Neuronal stem cell (in vitro differentiated cells): ENCODE results near the gene MYPN. TPM values are rescaled to one million over a fixed set of nuclear protein-coding genes. Genes with fewer than 3 reads are reported as not detected.

Source experiments
- DNase-seq: peaks from one replicate; pipeline ENCODE4 v3.0.0-alpha.2; 2013; ENCODE audit warnings: low spot score
- H2AFZ ChIP-seq: one replicate; pipeline ENCODE4 v1.6.1; 2013; ENCODE audit warnings: mild to moderate bottlenecking, low read length, inconsistent platforms
- H2AK5ac ChIP-seq: 2 replicates; pipeline ENCODE4 v1.6.1; 2013; ENCODE audit warnings: low read depth, mild to moderate bottlenecking, inconsistent platforms, low read length, moderate library complexity, mixed read lengths
- H2BK120ac ChIP-seq: 2 replicates; pipeline ENCODE4 v1.6.1; 2013; ENCODE audit warnings: low read depth, mild to moderate bottlenecking, inconsistent platforms, low read length, moderate library complexity, mixed read lengths
- H2BK12ac ChIP-seq: one replicate; pipeline ENCODE4 v1.6.1; 2013; ENCODE audit warnings: low read length, inconsistent platforms
- H2BK15ac ChIP-seq: 2 replicates; pipeline ENCODE4 v1.6.1; 2013; ENCODE audit warnings: mild to moderate bottlenecking, low read length, inconsistent platforms, mixed read lengths
- H2BK5ac ChIP-seq: one replicate; pipeline ENCODE4 v1.6.1; 2013; ENCODE audit warnings: inconsistent platforms, mild to moderate bottlenecking, low read length, moderate library complexity
- H3K14ac ChIP-seq: one replicate; pipeline ENCODE4 v1.6.1; 2013; ENCODE audit warnings: low read length, inconsistent platforms
- H3K18ac ChIP-seq: 2 replicates; pipeline ENCODE4 v1.6.1; 2013; ENCODE audit warnings: low read length, inconsistent platforms
- H3K23ac ChIP-seq: 2 replicates; pipeline ENCODE4 v1.6.1; 2013; ENCODE audit warnings: low read depth, mild to moderate bottlenecking, mixed read lengths, low read length, inconsistent platforms; ENCODE audit not compliant: poor library complexity
- H3K27ac ChIP-seq: replicated peaks from 3 replicates; pipeline ENCODE4 v1.5.1; 2013; ENCODE audit warnings: low read length, inconsistent platforms
- H3K27me3 ChIP-seq, 3 experiments: 2 replicates each; pipeline ENCODE4 v1.6.1; 2013; ENCODE audit warnings: low read length in 3 of 3, mild to moderate bottlenecking in 2 of 3, inconsistent platforms in 1 of 3, low read depth in 1 of 3, mixed read lengths in 1 of 3, moderate library complexity in 1 of 3; ENCODE audit not compliant: control insufficient read depth in 3 of 3, insufficient read depth in 3 of 3
- H3K36me3 ChIP-seq, 2 donors: replicated peaks in 1 of 2; 2 replicates each; pipeline ENCODE4 v1.6.1; 2013; ENCODE audit warnings: low read length in 2 of 2; ENCODE audit not compliant: control insufficient read depth in 2 of 2, insufficient read depth in 2 of 2
- H3K4ac ChIP-seq: 2 replicates; pipeline ENCODE4 v1.6.1; 2013; ENCODE audit warnings: inconsistent platforms, mild to moderate bottlenecking, low read length, moderate library complexity
- H3K4me1 ChIP-seq, 2 donors: 1 replicate in 1 of 2; 2 replicates in 1 of 2; pipeline ENCODE4 v1.6.1; 2013; ENCODE audit warnings: low read length in 2 of 2, low read depth in 1 of 2; ENCODE audit not compliant: control insufficient read depth in 2 of 2, insufficient read depth in 1 of 2
- H3K4me2 ChIP-seq: one replicate; pipeline ENCODE4 v1.6.1; 2013; ENCODE audit warnings: mild to moderate bottlenecking, low read length, inconsistent platforms; ENCODE audit not compliant: insufficient read depth, poor library complexity, severe bottlenecking
- H3K4me3 ChIP-seq, 2 donors: 2 replicates each; pipeline ENCODE4 v1.5.1; 2013; ENCODE audit warnings: low read length in 2 of 2, mild to moderate bottlenecking in 2 of 2, inconsistent platforms in 1 of 2, moderate library complexity in 1 of 2
- H3K79me1 ChIP-seq: one replicate; pipeline ENCODE4 v1.6.1; 2013; ENCODE audit warnings: low read depth, mild to moderate bottlenecking, inconsistent platforms, low read length, moderate library complexity
- H3K9ac ChIP-seq: one replicate; pipeline ENCODE4 v1.6.1; 2013; ENCODE audit warnings: mild to moderate bottlenecking, low read depth, low read length, inconsistent platforms; ENCODE audit not compliant: poor library complexity
- H3K9me3 ChIP-seq, 2 donors: replicated peaks in 1 of 2; 2 replicates each; pipeline versions ENCODE3 to v1.6.1; 2013; ENCODE audit warnings: low read length in 2 of 2, mild to moderate bottlenecking in 2 of 2, inconsistent platforms in 1 of 2, low read depth in 1 of 2, mixed read lengths in 1 of 2, moderate library complexity in 1 of 2; ENCODE audit not compliant: control insufficient read depth in 2 of 2, insufficient read depth in 1 of 2
- H4K8ac ChIP-seq: one replicate; pipeline ENCODE4 v1.6.1; 2013; ENCODE audit warnings: low read depth, mild to moderate bottlenecking, inconsistent platforms, low read length, moderate library complexity
- H4K91ac ChIP-seq: one replicate; pipeline ENCODE4 v1.6.1; 2013; ENCODE audit warnings: low read length, low read depth, mild to moderate bottlenecking, inconsistent platforms; ENCODE audit not compliant: poor library complexity
- WGBS, 2 donors: extraction: QIAGEN DNeasy Blood & Tissue Kit; methylation state at CpG; one replicate each; pipeline ENCODE4 v1.1.7; 2013; ENCODE audit warnings: missing lambda C conversion rate in 2 of 2, mixed read lengths in 1 of 2; ENCODE audit not compliant: insufficient read length in 2 of 2, insufficient replicate concordance in 1 of 2; ENCODE audit errors: extremely low coverage in 2 of 2; 5-methylcytosine and 5-hydroxymethylcytosine counted together
- polyA plus RNA-seq, 2 experiments: library from polyadenylated mRNA; stranded (reverse); fragments of 200-250 nt; gene quantifications; one replicate each; pipeline ENCODE4 v1.2.3, GENCODE V29; 2013

MYPN gene, protein sequence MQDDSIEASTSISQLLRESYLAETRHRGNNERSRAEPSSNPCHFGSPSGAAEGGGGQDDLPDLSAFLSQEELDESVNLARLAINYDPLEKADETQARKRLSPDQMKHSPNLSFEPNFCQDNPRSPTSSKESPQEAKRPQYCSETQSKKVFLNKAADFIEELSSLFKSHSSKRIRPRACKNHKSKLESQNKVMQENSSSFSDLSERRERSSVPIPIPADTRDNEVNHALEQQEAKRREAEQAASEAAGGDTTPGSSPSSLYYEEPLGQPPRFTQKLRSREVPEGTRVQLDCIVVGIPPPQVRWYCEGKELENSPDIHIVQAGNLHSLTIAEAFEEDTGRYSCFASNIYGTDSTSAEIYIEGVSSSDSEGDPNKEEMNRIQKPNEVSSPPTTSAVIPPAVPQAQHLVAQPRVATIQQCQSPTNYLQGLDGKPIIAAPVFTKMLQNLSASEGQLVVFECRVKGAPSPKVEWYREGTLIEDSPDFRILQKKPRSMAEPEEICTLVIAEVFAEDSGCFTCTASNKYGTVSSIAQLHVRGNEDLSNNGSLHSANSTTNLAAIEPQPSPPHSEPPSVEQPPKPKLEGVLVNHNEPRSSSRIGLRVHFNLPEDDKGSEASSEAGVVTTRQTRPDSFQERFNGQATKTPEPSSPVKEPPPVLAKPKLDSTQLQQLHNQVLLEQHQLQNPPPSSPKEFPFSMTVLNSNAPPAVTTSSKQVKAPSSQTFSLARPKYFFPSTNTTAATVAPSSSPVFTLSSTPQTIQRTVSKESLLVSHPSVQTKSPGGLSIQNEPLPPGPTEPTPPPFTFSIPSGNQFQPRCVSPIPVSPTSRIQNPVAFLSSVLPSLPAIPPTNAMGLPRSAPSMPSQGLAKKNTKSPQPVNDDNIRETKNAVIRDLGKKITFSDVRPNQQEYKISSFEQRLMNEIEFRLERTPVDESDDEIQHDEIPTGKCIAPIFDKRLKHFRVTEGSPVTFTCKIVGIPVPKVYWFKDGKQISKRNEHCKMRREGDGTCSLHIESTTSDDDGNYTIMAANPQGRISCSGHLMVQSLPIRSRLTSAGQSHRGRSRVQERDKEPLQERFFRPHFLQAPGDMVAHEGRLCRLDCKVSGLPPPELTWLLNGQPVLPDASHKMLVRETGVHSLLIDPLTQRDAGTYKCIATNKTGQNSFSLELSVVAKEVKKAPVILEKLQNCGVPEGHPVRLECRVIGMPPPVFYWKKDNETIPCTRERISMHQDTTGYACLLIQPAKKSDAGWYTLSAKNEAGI (N-terminal part only)
- 0.01 TPM for polyA plus RNA-seq (2013, experiment 1 of 2)
- 0.01 TPM for polyA plus RNA-seq (2013, experiment 2 of 2)

DNA sequence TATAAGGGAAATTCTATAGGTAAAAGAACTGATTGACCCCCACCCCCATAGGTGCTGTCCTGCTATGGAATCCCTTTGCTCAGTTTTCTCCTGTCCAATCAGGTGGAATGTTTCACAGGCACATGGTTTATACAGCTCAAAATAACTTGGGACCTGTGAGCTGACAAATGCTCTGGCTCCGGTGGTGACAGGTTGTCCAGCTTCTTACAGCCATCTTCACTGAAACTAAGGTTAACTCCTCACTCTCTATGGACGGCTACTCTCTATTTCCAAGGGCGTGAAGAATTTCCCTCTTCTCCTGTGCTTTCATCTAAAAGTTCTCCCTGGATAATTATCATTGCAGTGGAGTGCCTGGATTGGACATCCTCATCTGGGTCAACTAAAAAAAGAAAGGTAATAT is at the start of gene MYPN:
TSS of gene MYPN (plus strand) at position 158 of the 400 bp plus-strand sequence. CDS start 11,951 bp downstream, outside the sequence.
- Histone ChIP-seq H3K4me2 (no peak within 1 kb of the TSS), H2AK5ac (no peak within 1 kb of the TSS), H3K4ac (no peak within 1 kb of the TSS), H3K4me3 (no peak within 1 kb of the TSS), H3K27ac (no peak within 1 kb of the TSS), H2AFZ (no peak within 1 kb of the TSS), H3K9ac (no peak within 1 kb of the TSS), H2BK12ac (no peak within 1 kb of the TSS), H2BK15ac (no peak within 1 kb of the TSS), H3K9me3 (no peaks in the 10 kb centered on the region), H3K27me3 (no peaks in the 10 kb centered on the region), H4K8ac (no peak within 1 kb of the TSS), H3K36me3 (no peaks in the 10 kb centered on the region), H3K18ac (no peak within 1 kb of the TSS), H2BK120ac (no peak within 1 kb of the TSS), H3K23ac (no peak within 1 kb of the TSS), H4K91ac (no peak within 1 kb of the TSS), H2BK5ac (no peak within 1 kb of the TSS), H3K79me1 (no peaks in the 10 kb centered on the region), H3K4me1 (no peaks in the 10 kb centered on the region), H3K14ac (no peak within 1 kb of the TSS)
- WGBS, 2 donors = no CpG with 5 or more reads among the region's 3 CpGs
- DNase-seq = no peak

DNA sequence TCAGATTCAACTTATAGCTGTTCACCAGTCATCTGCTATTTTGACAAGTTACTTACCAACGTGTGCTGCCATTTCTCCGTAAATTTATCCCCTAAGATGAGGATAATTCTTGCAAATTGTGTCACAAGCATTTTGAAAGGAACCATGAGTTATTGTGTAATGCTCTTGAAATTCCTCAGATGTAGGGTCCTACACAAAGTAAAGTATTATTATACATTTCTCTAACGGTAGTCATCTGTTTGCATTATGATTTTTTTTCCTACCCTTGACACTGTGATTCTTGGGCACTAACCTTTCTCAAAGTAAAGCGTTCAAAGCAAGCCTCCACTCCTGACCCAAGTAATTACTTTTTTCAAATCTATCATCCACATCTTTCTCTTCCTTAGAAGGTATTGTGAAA is 42.3 kb upstream of the MYPN start:
- no peaks in the 10 kb centered on the region for H3K9me3 ChIP-seq
- no peak overlapping the region for H3K18ac ChIP-seq
- no peak overlapping the region for H2AK5ac ChIP-seq
- DNase-seq = no peak
- H3K79me1 ChIP-seq = no peaks in the 10 kb centered on the region
- H2BK12ac ChIP-seq = no peak overlapping the region
- H3K9ac ChIP-seq = no peak overlapping the region
- H2BK15ac ChIP-seq = no peak overlapping the region
- no peak overlapping the region for H2BK120ac ChIP-seq
- H2AFZ ChIP-seq = no peak overlapping the region
- no peak overlapping the region for H4K91ac ChIP-seq
- no peak overlapping the region for H2BK5ac ChIP-seq
- peaks cover 0 to 55% of the 10 kb centered on the region in 2 donors for H3K36me3 ChIP-seq
- H3K27ac ChIP-seq = no peak overlapping the region
- H3K4me2 ChIP-seq = no peak overlapping the region
- H3K4me1 ChIP-seq = no peaks in the 10 kb centered on the region
- no peak overlapping the region for H4K8ac ChIP-seq
- no peak overlapping the region for H3K4me3 ChIP-seq
- no peak overlapping the region for H3K4ac ChIP-seq
- no peaks in the 10 kb centered on the region for H3K27me3 ChIP-seq
- WGBS, 2 donors = no CpG with 5 or more reads among the region's 4 CpGs
- no peak overlapping the region for H3K23ac ChIP-seq
- H3K14ac ChIP-seq = no peak overlapping the region

DNA sequence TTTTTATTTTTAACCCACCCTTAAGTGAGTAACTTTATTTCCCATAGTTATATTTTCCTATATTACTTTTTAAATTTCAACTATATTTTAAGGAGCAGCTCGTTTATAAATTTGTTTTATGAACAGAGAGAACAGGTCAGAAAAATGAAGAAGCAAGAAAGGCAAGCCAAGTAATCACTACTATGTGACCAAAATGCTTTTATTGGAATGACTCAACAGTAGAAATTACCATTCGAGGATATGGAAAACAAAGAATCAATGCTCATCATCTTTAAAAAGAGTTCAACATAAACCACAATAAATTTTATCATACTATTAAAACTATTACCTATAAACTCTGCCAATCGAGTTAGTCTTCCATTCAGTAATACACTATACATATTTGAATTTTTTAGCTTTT is 41.8 kb upstream of the MYPN start:
- H4K8ac ChIP-seq = no peak overlapping the region
- H2BK15ac ChIP-seq = no peak overlapping the region
- DNase-seq = no peak
- no peak overlapping the region for H3K4me3 ChIP-seq
- H2AK5ac ChIP-seq = no peak overlapping the region
- no peaks in the 10 kb centered on the region for H3K79me1 ChIP-seq
- H3K9ac ChIP-seq = no peak overlapping the region
- H3K36me3 ChIP-seq = peaks cover 0 to 60% of the 10 kb centered on the region in 2 donors
- H2BK120ac ChIP-seq = no peak overlapping the region
- no peak overlapping the region for H3K23ac ChIP-seq
- no peak overlapping the region for H4K91ac ChIP-seq
- no peak overlapping the region for H3K14ac ChIP-seq
- H3K27ac ChIP-seq = no peak overlapping the region
- H2AFZ ChIP-seq = no peak overlapping the region
- no peak overlapping the region for H3K18ac ChIP-seq
- no peaks in the 10 kb centered on the region for H3K4me1 ChIP-seq
- no peak overlapping the region for H3K4me2 ChIP-seq
- no peaks in the 10 kb centered on the region for H3K27me3 ChIP-seq
- H3K4ac ChIP-seq = no peak overlapping the region
- no peak overlapping the region for H2BK5ac ChIP-seq
- 100% methylated on average over 1 of the region's 3 CpGs; no CpG with 5 or more reads in 1 of the 2 donors for WGBS, 2 donors
- no peak overlapping the region for H2BK12ac ChIP-seq
- no peaks in the 10 kb centered on the region for H3K9me3 ChIP-seq
